ENCODE measurements around the gene SLC25A53.

- TF ChIP-seq EZH2phosphoT487 (IDR thresholded peaks at IDR 0.05; ENCODE audit: borderline replicate concordance, low read depth, low read length), result no peak
- TF ChIP-seq CTCF (conservative IDR thresholded peaks at IDR 0.05; ENCODE audit: low read length), result no peak
Observed at GRCh38 chrX:104141087-104141760, 15.6 kb downstream of the SLC25A53 start.
